ENCODE measurements around the gene PPP1R7.

DNA sequence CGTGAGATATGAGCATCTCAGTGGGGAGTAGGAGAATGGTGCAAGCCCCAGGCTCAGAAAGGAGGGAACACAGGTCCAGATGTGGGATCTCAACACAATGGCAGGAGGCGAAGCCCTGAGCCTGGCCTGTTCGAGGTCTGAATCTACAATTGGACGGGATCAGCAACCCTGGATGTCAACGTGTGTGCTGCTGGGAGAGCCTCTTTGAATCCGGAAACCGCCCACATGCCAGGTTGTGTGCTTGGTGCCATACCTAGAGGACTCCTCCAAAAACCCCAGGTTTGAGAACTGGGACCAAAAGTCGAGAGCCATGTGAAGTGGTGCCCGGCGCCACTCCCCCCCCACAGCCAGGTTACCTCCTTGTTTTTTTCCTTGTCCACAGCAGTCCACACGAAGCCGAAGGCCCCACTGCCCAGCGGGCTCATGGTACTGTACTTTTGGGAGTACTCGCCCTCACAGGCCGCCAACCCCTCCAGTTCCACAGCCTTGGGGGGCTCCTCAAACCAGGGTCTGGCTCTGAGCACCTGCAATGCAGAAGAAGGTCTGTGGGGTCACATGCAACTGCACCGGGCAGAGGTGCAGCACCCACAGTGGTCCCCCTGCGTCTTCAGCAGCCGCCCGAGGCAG lies 27.8 kb upstream of the PPP1R7 start:
- TF ChIP-seq CTCF (conservative IDR thresholded peaks at IDR 0.05; ENCODE audit: low read depth, low read length) = no peak
- TF ChIP-seq POLR2A (IDR thresholded peaks at IDR 0.05; ENCODE audit: low read depth, low read length) = no peak
- no peak for TF ChIP-seq CEBPB (IDR thresholded peaks at IDR 0.05; ENCODE audit: low read depth, low read length)
- no peak for TF ChIP-seq USF2 (IDR thresholded peaks at IDR 0.05; ENCODE audit: low read depth, low read length)
- no peak for TF ChIP-seq RFX5 (IDR thresholded peaks at IDR 0.05; ENCODE audit: low read depth, low read length)
- TF ChIP-seq MAZ (IDR thresholded peaks at IDR 0.05; ENCODE audit: borderline replicate concordance, low read depth, low read length) = no peak
- no peak for TF ChIP-seq MXI1 (IDR thresholded peaks at IDR 0.05; ENCODE audit: borderline replicate concordance, low read depth, low read length)
- no peak for TF ChIP-seq RAD21 (IDR thresholded peaks at IDR 0.05; ENCODE audit: low read length)

Measured in IMR-90 (cell line).